Colonic mucosa (tissue), 4 donors: ENCODE data around the gene WDR89. TPM values are rescaled to one million over a fixed set of nuclear protein-coding genes. Genes with fewer than 3 reads are reported as not detected.
"Not testable (repeated sequence)": the region's sequence is repeated elsewhere in the genome, so short reads cannot be mapped to it uniquely, and the experiment has no call there.

ENCODE experiments used
- DNase-seq: peaks from one replicate; pipeline ENCODE4 v3.0.0-alpha.2; 2020
- H3K27ac ChIP-seq: fragments of 200-600 bp; one replicate; pipeline ENCODE4 v1.8.0; 2021
- H3K27me3 ChIP-seq: fragments of 200-600 bp; one replicate; pipeline ENCODE4 v1.8.0; 2021
- H3K36me3 ChIP-seq: fragments of 200-600 bp; one replicate; pipeline ENCODE4 v1.8.0; 2021
- H3K4me1 ChIP-seq: fragments of 200-600 bp; one replicate; pipeline ENCODE4 v1.8.0; 2021; ENCODE audit warnings: mild to moderate bottlenecking
- H3K4me3 ChIP-seq: fragments of 200-600 bp; one replicate; pipeline ENCODE4 v1.8.0; 2021
- H3K9ac ChIP-seq, 2 donors: one replicate each; pipeline ENCODE4 v1.7.0; 2013; ENCODE audit warnings: control low read depth in 2 of 2, low read depth in 2 of 2, low read length in 2 of 2
- H3K9me3 ChIP-seq: fragments of 200-600 bp; one replicate; pipeline ENCODE4 v1.8.0; 2021
- intact Hi-C: fragments of 100-400 bp; cut with DNase I; formaldehyde crosslinking; loops from one replicate; pipeline ENCODE4 v1.14.1; 2022
- total RNA-seq, 2 donors: library from RNA; stranded (reverse); fragmentation: NEBNext Ultra II Directional in 1 of 2; extraction: Animal tissue kit (Norgen Biotek cat#: 25700) in 1 of 2; gene quantifications; one replicate each; pipeline ENCODE4 v1.2.1, GENCODE V29; 2021
- TF ChIP-seq, protein P1 (sequence below): fragments of 200-600 bp; IDR thresholded peaks from one replicate; pipeline ENCODE4 v1.8.0; 2022; ENCODE audit warnings: antibody characterized with exemption, mild to moderate bottlenecking
- donor health status: healthy.
- donor health status: DM: no; HTN: no; CAD: no.
- donor health status: DM: no; HTN: no; CAD: no.

The WDR89 gene
- total RNA-seq, 2 donors from 2014 or later: 7.9 to 12.0 TPM

DNA sequence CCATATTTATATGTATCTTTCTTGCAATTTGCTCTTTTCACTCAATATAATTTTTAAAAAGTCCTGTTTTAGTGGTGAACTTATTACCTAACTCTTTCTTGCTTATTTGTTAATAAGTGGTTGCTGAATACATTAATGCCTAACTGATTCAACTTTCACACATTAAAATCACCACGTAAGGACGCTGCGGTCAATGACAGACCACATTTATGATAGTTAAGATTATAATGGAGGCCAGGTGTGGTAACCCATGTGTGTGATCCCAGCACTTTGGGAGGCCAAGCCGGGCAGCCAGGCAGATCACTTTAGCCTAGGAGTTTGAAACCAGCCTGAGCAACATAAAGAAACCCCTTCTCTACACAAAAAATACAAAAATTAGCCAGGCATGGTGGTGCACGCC lies 37.0 kb downstream of the WDR89 start:
- Histone ChIP-seq H3K4me3 (no peak overlapping the region), H3K4me1 (no peaks in the 10 kb centered on the region), H3K36me3 (no peaks in the 10 kb centered on the region), H3K9me3 (no peaks in the 10 kb centered on the region), H3K9ac (no peak overlapping the region), H3K27me3 (no peaks in the 10 kb centered on the region), H3K27ac (no peak overlapping the region)
- TF ChIP-seq, protein P1, sequence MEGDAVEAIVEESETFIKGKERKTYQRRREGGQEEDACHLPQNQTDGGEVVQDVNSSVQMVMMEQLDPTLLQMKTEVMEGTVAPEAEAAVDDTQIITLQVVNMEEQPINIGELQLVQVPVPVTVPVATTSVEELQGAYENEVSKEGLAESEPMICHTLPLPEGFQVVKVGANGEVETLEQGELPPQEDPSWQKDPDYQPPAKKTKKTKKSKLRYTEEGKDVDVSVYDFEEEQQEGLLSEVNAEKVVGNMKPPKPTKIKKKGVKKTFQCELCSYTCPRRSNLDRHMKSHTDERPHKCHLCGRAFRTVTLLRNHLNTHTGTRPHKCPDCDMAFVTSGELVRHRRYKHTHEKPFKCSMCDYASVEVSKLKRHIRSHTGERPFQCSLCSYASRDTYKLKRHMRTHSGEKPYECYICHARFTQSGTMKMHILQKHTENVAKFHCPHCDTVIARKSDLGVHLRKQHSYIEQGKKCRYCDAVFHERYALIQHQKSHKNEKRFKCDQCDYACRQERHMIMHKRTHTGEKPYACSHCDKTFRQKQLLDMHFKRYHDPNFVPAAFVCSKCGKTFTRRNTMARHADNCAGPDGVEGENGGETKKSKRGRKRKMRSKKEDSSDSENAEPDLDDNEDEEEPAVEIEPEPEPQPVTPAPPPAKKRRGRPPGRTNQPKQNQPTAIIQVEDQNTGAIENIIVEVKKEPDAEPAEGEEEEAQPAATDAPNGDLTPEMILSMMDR: no peak
- intact Hi-C loops: no loop called here
- no peak for DNase-seq

DNA sequence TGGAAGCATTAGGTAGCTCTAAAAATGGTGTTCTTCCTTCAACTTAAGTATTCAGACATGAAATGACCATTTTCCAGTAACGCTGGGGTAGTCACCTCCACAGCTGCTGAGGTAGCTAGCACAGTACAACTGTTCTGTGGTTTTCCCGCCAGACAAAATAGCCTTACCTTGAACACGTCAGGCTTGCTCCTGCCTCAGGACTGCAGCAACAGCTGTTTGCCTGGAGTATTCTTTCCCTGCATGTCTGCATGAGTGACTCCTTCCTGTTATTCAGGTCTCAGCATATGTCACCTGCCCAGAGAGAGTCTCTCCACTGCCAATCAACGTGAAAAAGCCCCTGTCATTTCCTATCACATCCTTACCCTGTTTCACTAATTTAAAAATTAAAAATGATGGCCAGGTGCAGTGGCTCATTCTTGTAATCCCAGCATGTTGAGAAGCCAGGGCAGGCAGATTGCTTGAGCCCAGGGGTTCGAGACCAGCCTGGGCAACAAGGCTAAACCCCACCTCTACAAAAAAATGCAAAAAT lies 37.9 kb downstream of the WDR89 start:
- intact Hi-C loops: no loop called here
- H3K36me3 ChIP-seq: no peaks in the 10 kb centered on the region
- no peak for DNase-seq
- TF ChIP-seq, protein P1: no peak
- no peak overlapping the region for H3K4me3 ChIP-seq
- H3K9me3 ChIP-seq: no peaks in the 10 kb centered on the region
- H3K27me3 ChIP-seq: no peaks in the 10 kb centered on the region
- no peak overlapping the region for H3K27ac ChIP-seq
- H3K4me1 ChIP-seq: no peaks in the 10 kb centered on the region
- no peak overlapping the region for H3K9ac ChIP-seq

DNA sequence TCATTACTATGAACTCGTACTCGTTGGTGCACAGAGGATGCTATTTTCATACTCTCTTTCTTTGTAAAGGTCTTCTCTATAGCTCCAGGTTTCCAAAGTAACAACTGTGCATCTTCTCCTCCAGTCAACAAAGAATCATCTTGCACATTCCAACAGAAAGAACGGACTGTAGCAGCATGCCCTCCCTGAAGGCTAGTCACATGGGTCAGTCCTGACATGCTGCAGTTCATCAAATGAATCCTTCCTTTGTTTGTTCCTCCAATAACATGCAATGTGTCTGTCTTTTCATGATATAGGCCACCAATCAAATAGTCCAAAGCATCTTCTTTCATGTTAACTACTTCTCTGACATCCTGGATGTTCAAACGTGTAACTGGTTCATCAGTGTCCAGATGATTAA lies 42.9 kb downstream of the WDR89 start:
- no peaks in the 10 kb centered on the region for H3K36me3 ChIP-seq
- no peaks in the 10 kb centered on the region for H3K4me1 ChIP-seq
- no peak overlapping the region for H3K4me3 ChIP-seq
- H3K9ac ChIP-seq: no peak overlapping the region
- no peak for DNase-seq
- intact Hi-C loops: no loop called here
- no peaks in the 10 kb centered on the region for H3K9me3 ChIP-seq
- H3K27me3 ChIP-seq: no peaks in the 10 kb centered on the region
- TF ChIP-seq, protein P1: no peak
- H3K27ac ChIP-seq: no peak overlapping the region

DNA sequence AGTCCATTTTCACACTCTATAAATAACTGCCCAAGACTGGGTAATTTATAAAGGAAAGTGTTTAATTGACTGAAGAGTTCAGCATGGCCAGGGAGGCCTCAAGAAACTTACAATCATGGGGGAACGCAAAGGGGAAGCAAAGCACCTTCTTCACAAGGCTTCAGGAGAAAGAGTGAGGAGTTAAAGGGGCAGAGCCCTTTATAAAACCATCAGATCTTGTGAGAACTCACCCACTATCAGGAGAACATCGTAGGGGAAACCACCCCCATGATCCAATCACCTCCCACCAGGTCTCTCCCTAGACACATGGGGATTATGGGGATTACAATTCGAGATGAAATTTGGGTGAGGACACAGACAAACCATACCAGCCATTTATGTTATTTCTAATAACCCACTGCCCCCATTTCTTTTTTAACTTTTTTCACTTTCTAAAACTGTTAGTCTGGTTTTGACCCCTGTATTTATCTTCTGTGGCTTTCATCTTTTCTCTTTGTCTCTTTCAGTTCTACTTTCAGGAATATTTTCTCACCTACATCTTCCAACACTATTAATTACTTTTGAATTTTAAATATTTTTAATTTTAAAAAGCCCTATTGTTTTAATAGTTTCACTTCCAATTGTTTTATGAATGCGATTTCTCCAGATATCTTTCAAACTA lies 44.5 kb downstream of the WDR89 start:
- no peaks in the 10 kb centered on the region for H3K4me1 ChIP-seq
- H3K27ac ChIP-seq: no peak overlapping the region
- H3K4me3 ChIP-seq: no peak overlapping the region
- DNase-seq: no peak
- no peaks in the 10 kb centered on the region for H3K36me3 ChIP-seq
- no peak overlapping the region for H3K9ac ChIP-seq
- H3K27me3 ChIP-seq: no peaks in the 10 kb centered on the region
- TF ChIP-seq, protein P1: no peak
- no peaks in the 10 kb centered on the region for H3K9me3 ChIP-seq
- intact Hi-C loops: no loop called here

DNA sequence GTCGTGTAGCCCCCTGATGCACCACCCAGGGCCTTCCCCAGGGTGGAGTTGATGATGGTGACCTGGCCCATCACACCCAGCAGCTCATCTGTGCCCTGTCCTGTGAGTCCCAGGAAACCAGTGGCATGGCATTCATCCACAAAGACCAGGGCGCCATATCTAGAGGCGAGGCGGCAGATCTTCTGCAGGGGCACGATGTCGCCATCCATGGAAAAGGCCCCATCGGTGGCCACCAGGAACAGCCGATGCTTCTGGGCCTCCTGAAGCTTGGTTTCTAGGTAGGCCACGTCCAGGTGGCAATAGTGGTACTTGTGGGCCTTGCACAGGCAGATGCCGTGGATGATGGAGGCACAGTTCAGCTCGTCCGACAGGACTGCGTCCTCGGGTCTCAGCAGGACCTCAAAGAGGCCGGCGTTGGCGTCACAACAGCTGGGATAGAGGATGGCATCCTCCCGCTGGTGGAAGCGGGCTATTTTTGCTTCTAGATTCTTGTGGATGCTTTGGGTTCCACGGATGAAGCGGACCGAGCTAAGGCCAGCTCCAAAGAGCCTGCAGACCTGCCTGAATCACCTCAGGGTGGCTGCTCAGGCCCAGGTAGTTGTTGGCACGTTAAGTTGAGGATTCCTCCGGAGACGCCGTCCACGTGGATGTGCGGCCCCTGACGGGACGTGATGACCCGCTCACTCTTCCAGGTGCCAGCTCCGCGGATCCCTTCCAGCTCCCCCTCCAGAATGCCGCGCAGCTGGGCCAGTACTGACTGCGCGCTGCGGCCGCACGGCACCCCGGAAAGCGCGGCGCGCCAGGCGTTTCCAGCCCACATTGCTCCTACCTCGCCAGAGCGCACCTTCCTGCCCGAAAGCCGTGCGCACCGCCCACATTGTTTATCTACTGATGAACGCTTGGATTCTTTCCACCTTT lies 47.0 kb downstream of the WDR89 start:
- H3K9ac ChIP-seq: no peak overlapping the region
- TF ChIP-seq, protein P1: no peak
- H3K4me1 ChIP-seq: no peaks in the 10 kb centered on the region
- no peak for DNase-seq
- no peaks in the 10 kb centered on the region for H3K27me3 ChIP-seq
- H3K4me3 ChIP-seq: no peak overlapping the region
- H3K36me3 ChIP-seq: no peaks in the 10 kb centered on the region
- intact Hi-C loops: no loop called here
- H3K27ac ChIP-seq: no peak overlapping the region
- no peaks in the 10 kb centered on the region for H3K9me3 ChIP-seq

DNA sequence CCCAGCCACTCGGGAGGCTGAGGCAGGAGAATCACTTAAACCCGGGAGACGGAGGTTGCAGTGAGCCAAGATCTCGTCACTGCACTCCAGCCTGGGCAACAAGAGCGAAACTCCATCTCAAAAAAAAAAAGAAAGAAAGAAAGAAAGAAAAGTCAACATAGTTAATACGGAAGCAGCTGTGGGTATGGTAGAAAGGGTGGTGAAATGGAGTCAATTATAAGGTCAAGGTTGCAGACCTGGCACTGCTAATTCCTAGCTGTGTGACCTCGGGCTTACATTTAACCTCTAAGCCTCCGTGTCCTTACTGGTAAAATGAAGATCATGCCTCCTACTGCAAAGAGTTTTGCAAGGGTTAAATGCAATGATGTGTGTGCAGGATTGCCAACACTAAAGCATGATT lies 58.6 kb downstream of the WDR89 start:
- H3K27me3 ChIP-seq, DNase-seq, intact Hi-C loops, H3K9me3 ChIP-seq, H3K4me3 ChIP-seq, H3K36me3 ChIP-seq, H3K4me1 ChIP-seq, H3K27ac ChIP-seq, H3K9ac ChIP-seq: not testable (repeated sequence)
